OCI-LY7 (cell line): ENCODE measurements around the gene ELFN1.
A peak's percentile ranks its signal among the peaks of the same experiment; 100 is the strongest.

ENCODE experiments used
- CTCF ChIP-seq: fragments of 200-600 bp; sonication (generic); conservative IDR thresholded peaks from 2 replicates; pipeline ENCODE4 v1.5.1; 2014; ENCODE audit warnings: mild to moderate bottlenecking, antibody characterized with exemption, low read length, moderate library complexity, mixed read lengths
- EZH2phosphoT487 ChIP-seq: fragments of 200-600 bp; sonication (generic); IDR thresholded peaks from 2 replicates; pipeline ENCODE4 v1.6.1; 2018; ENCODE audit warnings: low read depth, borderline replicate concordance, mild to moderate bottlenecking, mixed run types, antibody characterized with exemption, low read length, moderate library complexity, mixed read lengths

- TF ChIP-seq CTCF (peak; percentile 71), EZH2phosphoT487 (no peak)
Measured at GRCh38 chr7:1664711-1665548, 5.1 kb upstream of the ELFN1 start.
